ENCODE data around the gene SOX10. TPM values are rescaled to one million over a fixed set of nuclear protein-coding genes. Genes with fewer than 3 reads are reported as not detected.
"Not testable (repeated sequence)": the region's sequence is repeated elsewhere in the genome, so short reads cannot be mapped to it uniquely, and the experiment has no call there.

The SOX10 gene
- total RNA-seq, 4 donors from 2014 or later, result 7.8 to 45.2 (median 29.7) TPM

DNA sequence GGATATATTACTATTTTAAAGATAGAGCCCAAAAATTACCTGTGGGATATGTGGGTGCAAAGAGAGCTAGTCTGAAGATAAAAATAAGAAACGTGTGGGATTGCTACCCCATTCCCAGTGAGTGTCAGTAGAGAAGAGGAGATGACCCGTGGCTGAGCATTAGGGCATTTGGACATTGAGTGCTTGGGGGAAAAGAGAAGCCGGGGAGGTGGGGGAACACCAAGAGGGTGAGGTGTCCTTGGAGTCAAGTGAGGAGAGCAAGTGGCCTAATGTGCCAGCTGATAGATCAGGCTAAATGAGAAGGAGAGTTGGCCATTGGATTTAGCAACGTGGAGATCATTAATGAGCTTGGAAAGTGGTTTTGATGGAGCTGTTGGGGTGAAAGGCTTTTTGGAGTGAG, 29.7 kb downstream of the SOX10 start:
- 63 to 64% methylated on average over 4 of the region's 4 CpGs for WGBS, 2 donors

DNA sequence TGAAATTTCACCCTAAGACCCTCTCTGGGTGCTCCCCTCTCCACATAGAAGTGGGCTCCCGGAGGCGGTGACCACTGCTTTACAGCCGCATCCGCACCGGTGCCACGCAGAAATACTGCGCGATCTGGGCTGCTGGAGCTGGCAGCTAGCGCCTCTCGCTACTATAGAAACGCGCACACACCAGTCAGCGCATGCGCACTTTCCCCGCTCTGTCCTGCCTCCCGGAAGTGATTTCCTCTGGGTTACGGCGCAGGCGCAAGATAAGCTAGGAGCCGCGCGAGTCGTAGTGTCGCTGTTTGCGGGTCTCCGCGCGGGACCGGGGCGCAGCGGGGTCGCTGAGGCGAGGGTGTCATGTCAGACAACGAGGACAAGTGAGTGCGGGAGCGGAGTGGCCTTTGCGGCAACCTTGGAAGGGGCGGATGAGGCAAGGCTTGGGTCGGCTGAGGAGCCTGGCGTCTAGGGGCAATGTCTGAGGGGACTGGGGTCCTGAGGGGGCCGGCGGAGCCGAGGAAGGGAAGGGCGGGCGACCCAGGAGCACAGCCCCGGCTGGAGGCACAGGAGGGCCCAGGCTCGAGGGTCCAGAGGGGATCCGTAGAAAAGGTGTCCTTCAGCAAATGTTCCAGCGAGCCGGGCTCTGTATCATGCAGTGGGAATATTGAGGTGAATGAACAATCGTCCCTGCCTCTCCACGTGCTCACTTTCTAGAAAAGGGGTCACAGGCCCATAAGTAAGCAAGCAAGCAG, 30.7 kb downstream of the SOX10 start, which contains the start of the genes C22orf23 and POLR2F:
TSS of gene C22orf23 (minus strand) at position 165 of the 743 bp plus-strand sequence. CDS start 452 bp downstream, outside the sequence.
TSS of gene POLR2F (plus strand) at position 263 of the 743 bp plus-strand sequence. CDS start at position 352, 89 bp downstream.
- DNase-seq (ENCODE audit: low spot score in 2 of 2), result peak; percentile 93 to 99
- peak within 1 kb of the TSS; percentile 88 for H3K4me3 ChIP-seq (ENCODE audit: low read depth, poor library complexity, severe bottlenecking)
- 0 to 1% methylated on average over 42 to 44 of the region's 52 CpGs for WGBS, 2 donors
- no peak for TF ChIP-seq POLR2A (IDR thresholded peaks at IDR 0.05)
- TF ChIP-seq, protein P1, sequence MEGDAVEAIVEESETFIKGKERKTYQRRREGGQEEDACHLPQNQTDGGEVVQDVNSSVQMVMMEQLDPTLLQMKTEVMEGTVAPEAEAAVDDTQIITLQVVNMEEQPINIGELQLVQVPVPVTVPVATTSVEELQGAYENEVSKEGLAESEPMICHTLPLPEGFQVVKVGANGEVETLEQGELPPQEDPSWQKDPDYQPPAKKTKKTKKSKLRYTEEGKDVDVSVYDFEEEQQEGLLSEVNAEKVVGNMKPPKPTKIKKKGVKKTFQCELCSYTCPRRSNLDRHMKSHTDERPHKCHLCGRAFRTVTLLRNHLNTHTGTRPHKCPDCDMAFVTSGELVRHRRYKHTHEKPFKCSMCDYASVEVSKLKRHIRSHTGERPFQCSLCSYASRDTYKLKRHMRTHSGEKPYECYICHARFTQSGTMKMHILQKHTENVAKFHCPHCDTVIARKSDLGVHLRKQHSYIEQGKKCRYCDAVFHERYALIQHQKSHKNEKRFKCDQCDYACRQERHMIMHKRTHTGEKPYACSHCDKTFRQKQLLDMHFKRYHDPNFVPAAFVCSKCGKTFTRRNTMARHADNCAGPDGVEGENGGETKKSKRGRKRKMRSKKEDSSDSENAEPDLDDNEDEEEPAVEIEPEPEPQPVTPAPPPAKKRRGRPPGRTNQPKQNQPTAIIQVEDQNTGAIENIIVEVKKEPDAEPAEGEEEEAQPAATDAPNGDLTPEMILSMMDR (IDR thresholded peaks at IDR 0.05), result no peak
- intact Hi-C loops (cut with DNase I; ENCODE audit: low total_unique reads), result no loop called here

More for the DNA sequence above, 29.7 kb downstream of the SOX10 start:
- intact Hi-C loops (cut with DNase I; ENCODE audit: low total_unique reads), result no loop called here
- DNase-seq (ENCODE audit: low spot score in 2 of 2), result no peak
- TF ChIP-seq, protein P1 (IDR thresholded peaks at IDR 0.05), result no peak
- no peak for TF ChIP-seq POLR2A (IDR thresholded peaks at IDR 0.05)
- no peak overlapping the region for H3K4me3 ChIP-seq (ENCODE audit: low read depth, poor library complexity, severe bottlenecking)

DNA sequence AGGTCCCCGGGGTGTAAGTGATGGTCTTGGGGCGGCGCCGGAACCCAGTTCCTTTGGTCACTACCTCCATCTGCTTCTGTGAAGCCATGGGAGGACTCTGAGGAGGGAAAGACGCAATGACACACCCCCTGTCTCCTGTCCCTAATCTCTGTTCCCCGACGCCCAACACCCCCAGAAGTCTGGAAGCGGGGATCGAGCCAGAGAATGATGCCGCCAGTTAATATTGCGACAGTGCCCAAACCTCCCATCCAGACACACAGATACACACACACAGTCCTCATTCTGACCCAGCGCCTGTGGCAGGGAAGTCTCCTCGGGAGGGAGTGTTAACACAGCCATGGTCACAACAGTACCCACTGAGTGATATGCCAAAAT, 31.3 kb downstream of the SOX10 start:
- DNase-seq (ENCODE audit: low spot score in 2 of 2), result no peak
- TF ChIP-seq, protein P1 (IDR thresholded peaks at IDR 0.05), result no peak
- TF ChIP-seq POLR2A (IDR thresholded peaks at IDR 0.05), result no peak
- H3K4me3 ChIP-seq (ENCODE audit: low read depth, poor library complexity, severe bottlenecking), result no peak overlapping the region
- 2% methylated on average over 10 to 13 of the region's 13 CpGs for WGBS, 2 donors
- intact Hi-C loops (cut with DNase I; ENCODE audit: low total_unique reads), result no loop called here

DNA sequence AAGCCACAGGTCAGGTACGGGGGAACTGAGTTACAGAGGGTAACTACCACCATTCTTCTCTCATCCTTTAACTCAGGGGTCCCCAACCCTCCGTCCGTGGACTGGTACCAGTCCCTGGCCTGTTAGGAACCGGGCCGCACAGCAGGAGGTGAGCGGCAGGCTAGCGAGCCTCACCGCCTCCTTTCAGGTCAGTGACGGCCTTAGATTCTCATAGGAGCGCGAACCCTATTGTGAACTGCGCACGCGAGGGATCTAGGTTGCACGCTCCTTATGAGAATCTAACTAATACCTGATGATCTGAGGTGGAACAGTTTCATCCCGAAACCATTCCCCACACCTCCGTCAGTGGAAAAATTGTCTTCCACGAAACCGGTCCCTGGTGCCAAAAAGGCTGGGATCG, 31.7 kb downstream of the SOX10 start:
- intact Hi-C loops (cut with DNase I; ENCODE audit: low total_unique reads); DNase-seq (ENCODE audit: low spot score in 2 of 2): not testable (repeated sequence)
- 4 to 8% methylated on average over 20 of the region's 20 CpGs for WGBS, 2 donors

DNA sequence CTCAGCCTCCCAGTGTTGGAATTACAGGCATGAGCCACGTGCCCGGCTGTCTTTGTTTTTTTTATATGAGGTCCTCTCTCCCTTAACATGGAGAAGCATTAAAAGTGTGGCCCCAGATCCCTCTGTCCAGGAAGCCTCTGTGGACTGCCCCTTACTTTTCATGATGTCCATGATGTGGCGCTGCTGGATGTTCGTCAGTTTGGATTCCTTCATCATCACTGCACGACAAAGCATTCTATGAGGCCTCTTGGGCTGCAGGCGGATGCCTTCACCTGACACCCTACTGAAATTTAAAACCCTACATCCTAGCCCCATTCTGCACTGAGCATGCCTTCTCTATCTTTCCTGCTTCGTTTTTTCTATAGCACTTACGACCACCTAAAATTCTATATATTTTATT, 33.0 kb downstream of the SOX10 start:
- WGBS, 2 donors, result 55 to 58% methylated on average over 8 of the region's 8 CpGs
- intact Hi-C loops (cut with DNase I; ENCODE audit: low total_unique reads), result no loop called here
- DNase-seq (ENCODE audit: low spot score in 2 of 2), result no peak
- H3K4me3 ChIP-seq (ENCODE audit: low read depth, poor library complexity, severe bottlenecking), result no peak overlapping the region
- TF ChIP-seq, protein P1 (IDR thresholded peaks at IDR 0.05), result no peak
- no peak for TF ChIP-seq POLR2A (IDR thresholded peaks at IDR 0.05)

More for the DNA sequence above, 31.7 kb downstream of the SOX10 start:
- not testable (repeated sequence) for H3K4me3 ChIP-seq (ENCODE audit: low read depth, poor library complexity, severe bottlenecking)

DNA sequence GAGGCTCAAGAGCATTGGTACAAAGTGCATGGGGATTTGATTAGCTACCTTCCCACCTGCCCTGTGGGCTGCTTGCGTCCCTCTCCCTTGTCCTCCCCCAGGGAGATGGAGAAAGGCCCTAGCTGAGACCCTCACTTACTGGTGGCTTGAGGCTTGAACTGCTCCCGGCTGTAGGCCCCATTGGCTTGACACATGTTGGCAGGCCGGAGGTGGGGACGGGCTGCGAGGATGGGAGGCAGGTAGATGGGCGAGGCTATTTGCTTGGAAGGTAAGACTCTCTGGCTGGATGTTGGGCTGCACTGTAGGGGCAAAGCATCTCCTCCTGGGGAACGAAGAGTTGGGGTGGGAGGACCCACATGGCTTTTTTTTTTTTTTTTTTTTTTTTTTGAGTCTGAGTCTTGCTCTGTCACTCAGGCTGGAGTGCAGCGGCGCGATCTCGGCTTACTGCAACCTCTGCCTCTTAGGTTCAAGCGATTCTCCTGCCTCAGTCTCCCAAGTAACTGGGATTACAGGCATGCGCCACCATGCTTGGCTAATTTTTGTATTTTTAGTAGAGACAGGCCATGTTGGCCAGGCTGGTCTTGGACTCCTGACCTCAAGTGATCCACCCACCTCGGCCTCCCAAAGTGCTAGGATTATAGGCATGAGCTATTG, 37.1 kb downstream of the SOX10 start:
- DNase-seq (ENCODE audit: low spot score in 2 of 2); intact Hi-C loops (cut with DNase I; ENCODE audit: low total_unique reads); H3K4me3 ChIP-seq (ENCODE audit: low read depth, poor library complexity, severe bottlenecking): not testable (repeated sequence)
- WGBS, 2 donors, result 91 to 92% methylated on average over 14 of the region's 14 CpGs

DNA sequence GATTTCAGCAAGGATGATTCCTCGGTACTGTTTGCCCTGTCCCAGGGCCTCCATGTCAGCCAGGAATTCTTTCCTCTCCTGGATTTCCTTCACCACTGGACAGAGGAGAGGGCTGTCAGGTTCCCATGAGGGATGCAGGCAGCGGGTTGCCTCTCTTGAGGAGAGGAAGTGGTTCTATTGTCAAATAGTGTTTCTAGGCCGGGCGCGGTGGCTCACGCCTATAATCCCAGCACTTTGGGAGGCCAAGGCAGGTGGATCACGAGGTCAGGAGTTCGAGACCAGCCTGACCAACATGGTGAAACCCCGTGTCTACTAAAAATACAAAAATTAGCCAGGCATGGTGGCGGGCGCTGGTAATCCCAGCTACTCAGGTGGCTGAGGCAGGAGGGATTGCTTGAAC, 39.9 kb downstream of the SOX10 start:
- DNase-seq (ENCODE audit: low spot score in 2 of 2); H3K4me3 ChIP-seq (ENCODE audit: low read depth, poor library complexity, severe bottlenecking); intact Hi-C loops (cut with DNase I; ENCODE audit: low total_unique reads): not testable (repeated sequence)
- WGBS, 2 donors, result 88 to 94% methylated on average over 11 of the region's 11 CpGs
